GM12878 (cell line): ENCODE results near the gene PKN3. TPM values are rescaled to one million over a fixed set of nuclear protein-coding genes. Genes with fewer than 3 reads are reported as not detected.

ENCODE experiments used
- ATAC-seq: fragments of 200-7000 bp; cut with Tn5 transposase; 3 replicates; pipeline ENCODE4 v1.9.1; 2020; ENCODE audit warnings: mild to moderate bottlenecking, moderate library complexity
- BruUV-seq: library from RNA; stranded (reverse); fragments of 400-500 nt; replicated peaks from 2 replicates; lab custom pipeline; 2021; lab: Mats Ljungman, UMichigan
- CTCF ChIA-PET: fragments of 300-600 bp; sonication (Branson Sonifier 250); formaldehyde crosslinking; extraction: SDS; loops from one replicate; lab custom pipeline; 2021; ENCODE audit warnings: inconsistent platforms; lab: Yijun Ruan, JAX
- POLR2A ChIA-PET: fragments of 350-600 bp; formaldehyde crosslinking; extraction: SDS; loops from one replicate; lab custom pipeline; 2021; ENCODE audit warnings: inconsistent platforms; lab: Charles Lee
- RAD21 ChIA-PET: fragments of 300-600 bp; sonication (Branson Sonifier 250); formaldehyde crosslinking; loops from one replicate; lab custom pipeline; 2023; ENCODE audit warnings: antibody characterized with exemption; ENCODE audit not compliant: unreplicated experiment; lab: Charles Lee
- SMC1A ChIA-PET: fragments of 300-600 bp; sonication (Branson Sonifier 250); formaldehyde crosslinking; loops from one replicate; lab custom pipeline; 2023; ENCODE audit not compliant: unreplicated experiment, uncharacterized antibody; lab: Charles Lee
- DNase-seq: peaks from one replicate; pipeline ENCODE4 v3.0.0-alpha.2; 2011; ENCODE audit warnings: low read depth, low spot score
- FAIRE-seq: peaks from 3 replicates; lab custom pipeline; 2011; peaks lifted over from hg19 to GRCh38; lab: Jason Lieb, UNC
- H2AFZ ChIP-seq: 2 replicates; pipeline ENCODE4 v1.6.0; 2011; ENCODE audit warnings: low read depth, low read length, control low read depth; ENCODE audit not compliant: control insufficient read depth
- H3K27ac ChIP-seq: 2 replicates; pipeline ENCODE4 v1.5.1; 2011; ENCODE audit warnings: control low read depth; ENCODE audit not compliant: control insufficient read depth, insufficient read depth
- H3K27me3 ChIP-seq, 2 experiments: replicated peaks in 1 of 2; 2 replicates each; pipeline versions ENCODE4 v1.6.0 to v1.6.1; 2011; ENCODE audit warnings: low read length in 1 of 2; ENCODE audit not compliant: control insufficient read depth in 2 of 2, insufficient read depth in 2 of 2
- H3K36me3 ChIP-seq, 2 experiments: 2 replicates each; pipeline ENCODE4 v1.5.1; 2011; ENCODE audit warnings: low read length in 1 of 2; ENCODE audit not compliant: control insufficient read depth in 2 of 2, insufficient read depth in 2 of 2
- H3K4me1 ChIP-seq: 2 replicates; pipeline ENCODE4 v1.6.1; 2011; ENCODE audit warnings: mild to moderate bottlenecking, low read length, moderate library complexity, mixed read lengths; ENCODE audit not compliant: control insufficient read depth, insufficient read depth
- H3K4me2 ChIP-seq: 2 replicates; pipeline ENCODE4 v1.6.0; 2011; ENCODE audit warnings: control low read depth; ENCODE audit not compliant: control insufficient read depth, insufficient read depth
- H3K4me3 ChIP-seq: fragments of 200-600 bp; sonication (generic); 2 replicates; pipeline ENCODE4 v1.5.1; 2016
- H3K79me2 ChIP-seq: 2 replicates; pipeline ENCODE4 v1.6.0; 2011; ENCODE audit warnings: low read length; ENCODE audit not compliant: control insufficient read depth, insufficient read depth
- H3K9ac ChIP-seq: 2 replicates; pipeline ENCODE4 v1.8.0; 2011; ENCODE audit warnings: low read length, control low read depth, mixed read lengths; ENCODE audit not compliant: control insufficient read depth, insufficient read depth
- H3K9me3 ChIP-seq: replicated peaks from 3 replicates; pipeline ENCODE4 v1.5.1; 2011; ENCODE audit warnings: mild to moderate bottlenecking, low read length; ENCODE audit not compliant: control insufficient read depth, insufficient read depth
- H4K20me1 ChIP-seq: 2 replicates; pipeline ENCODE4 v1.6.0; 2011; ENCODE audit not compliant: control insufficient read depth, insufficient read depth
- BCL11A ChIP-seq: IDR thresholded peaks from 2 replicates; pipeline ENCODE4 v1.6.1; 2011; ENCODE audit warnings: low read depth, low read length
- BRCA1 ChIP-seq: IDR thresholded peaks from 2 replicates; pipeline ENCODE4 v1.6.1; 2011; ENCODE audit warnings: low read depth, low read length, improper control_type of control experiment
- CHD1 ChIP-seq: IDR thresholded peaks from 2 replicates; pipeline ENCODE4 v1.6.1; 2012; ENCODE audit warnings: low read depth, low read length, improper control_type of control experiment
- IKZF1 ChIP-seq: fragments of 450-650 bp; conservative IDR thresholded peaks from 2 replicates; pipeline ENCODE4 v1.6.1; 2017; ENCODE audit warnings: antibody characterized with exemption, mild to moderate bottlenecking
- MEF2A ChIP-seq: IDR thresholded peaks from 2 replicates; pipeline ENCODE4 v1.6.1; 2011; ENCODE audit warnings: low read depth, mild to moderate bottlenecking, low read length, moderate library complexity; ENCODE audit not compliant: insufficient read depth
- NBN ChIP-seq: fragments of 450-650 bp; IDR thresholded peaks from 2 replicates; pipeline ENCODE4 v1.6.1; 2016
- NFYA ChIP-seq: IDR thresholded peaks from 2 replicates; pipeline ENCODE4 v1.6.1; 2011; ENCODE audit warnings: low read depth, mild to moderate bottlenecking, low read length, improper control_type of control experiment, borderline replicate concordance
- NR2F1 ChIP-seq: fragments of 450-650 bp; conservative IDR thresholded peaks from 2 replicates; pipeline ENCODE4 v1.6.1; 2017; ENCODE audit warnings: mild to moderate bottlenecking
- REST ChIP-seq: IDR thresholded peaks from 2 replicates; pipeline ENCODE4 v1.6.1; 2012; ENCODE audit warnings: mild to moderate bottlenecking, low read depth, low read length
- SKIL ChIP-seq: fragments of 450-650 bp; IDR thresholded peaks from 2 replicates; pipeline ENCODE4 v1.6.1; 2017; ENCODE audit warnings: mild to moderate bottlenecking, low read depth, inconsistent platforms; ENCODE audit not compliant: poor library complexity, severe bottlenecking
- WRNIP1 ChIP-seq: IDR thresholded peaks from 2 replicates; pipeline ENCODE4 v1.6.1; 2011; ENCODE audit warnings: low read depth, low read length, improper control_type of control experiment, borderline replicate concordance
- ZBTB33 ChIP-seq: fragments of 450-650 bp; IDR thresholded peaks from 2 replicates; pipeline ENCODE4 v1.6.1; 2017; ENCODE audit warnings: mild to moderate bottlenecking
- ZBTB40 ChIP-seq: fragments of 450-650 bp; IDR thresholded peaks from 2 replicates; pipeline ENCODE4 v1.6.1; 2016; ENCODE audit warnings: mild to moderate bottlenecking, moderate library complexity, borderline replicate concordance
- WGBS: methylation state at CpG from one replicate; pipeline ENCODE4 v1.1.6; 2016; ENCODE audit warnings: low lambda C conversion rate; ENCODE audit not compliant: insufficient replicate concordance, insufficient coverage; ENCODE audit errors: missing lambda C conversion rate; 5-methylcytosine and 5-hydroxymethylcytosine counted together
- in situ Hi-C: fragments of 300-500 bp; cut with MboI; formaldehyde crosslinking; loops from 9 replicates; pipeline ENCODE4 v1.14.3; 2018; ENCODE audit warnings: mixed read lengths
- intact Hi-C: fragments of 100-400 bp; cut with micrococcal nuclease; formaldehyde crosslinking; loops from one replicate; pipeline ENCODE4 v1.14.2; 2022; ENCODE audit not compliant: unreplicated experiment
- polyA plus RNA-seq, 11 experiments: library from polyadenylated mRNA; depleted of rRNA in 4 of 11; unstranded in 6 of 11; stranded (reverse) in 5 of 11; fragments of >200 nt; fragmentation: Nextera tagmentation in 4 of 11; fragmentation: Illumina TruSeq in 1 of 11; extraction: Ambion mirVana in 4 of 11; extraction: Trizol in 1 of 11; gene quantifications; 1 replicate in 1 of 11; 2 replicates in 10 of 11; pipeline versions ENCODE4 v1.2.1 to v1.2.3, GENCODE V29; 2011 to 2016; ENCODE audit warnings: inconsistent platforms in 2 of 11, missing spikeins in 2 of 11, low read depth in 1 of 11
- total RNA-seq, 4 experiments: library from RNA; depleted of rRNA in 3 of 4; stranded (reverse); fragments of >200 nt in 3 of 4; fragmentation: Illumina TruSeq in 1 of 4; extraction: Trizol in 1 of 4; gene quantifications; 2 replicates each; pipeline versions ENCODE4 v1.2.1 to v1.2.3, GENCODE V29; 2013 to 2021

Gene PKN3
- total and polyA plus RNA-seq, 10 of the 15 experiments (the other 5 are each of a cell fraction or from before 2014, with no cell fraction given), result 0.35 to 11.0 (median 3.3) TPM

GRCh38 chr9:128707446-128707845 lies 5.1 kb downstream of the PKN3 start:
- no peak for ATAC-seq
- Histone ChIP-seq H3K4me3 (no peak overlapping the region), H3K27ac (no peak overlapping the region), H4K20me1 (no peaks in the 10 kb centered on the region), H3K9ac (no peak overlapping the region), H3K36me3 (no peaks in the 10 kb centered on the region), H3K4me1 (no peaks in the 10 kb centered on the region), H2AFZ (no peak overlapping the region), H3K79me2 (no peaks in the 10 kb centered on the region), H3K4me2 (no peak overlapping the region), H3K9me3 (no peaks in the 10 kb centered on the region), H3K27me3 (no peaks in the 10 kb centered on the region)
- no peak for FAIRE-seq
- 83% methylated on average over 8 of the region's 8 CpGs for WGBS
- no TSS peak for BruUV-seq
- CTCF ChIA-PET, result interaction anchor here (1.0 to 1.3 kb wide), 2 partner anchors 69 to 96 kb away, joined by 3 read pairs; no protein-coding TSS in a partner anchor
- SMC1A ChIA-PET, result no interaction called here
- RAD21 ChIA-PET, result no interaction called here
- POLR2A ChIA-PET, result interaction anchor here (0.6 to 1.8 kb wide), 3 partner anchors 12 to 64 kb away, joined by 3 to 4 read pairs (median 4); no protein-coding TSS in a partner anchor
- intact Hi-C loops (no loop called here), in situ Hi-C loops (no loop called here)
- DNase-seq, result no peak
- TF ChIP-seq NFYA, result no peak
- TF ChIP-seq NBN, result no peak
- TF ChIP-seq MEF2A, result no peak
- no peak for TF ChIP-seq ZBTB40
- no peak for TF ChIP-seq ZBTB33
- no peak for TF ChIP-seq REST
- no peak for TF ChIP-seq WRNIP1
- TF ChIP-seq CHD1, result no peak
- TF ChIP-seq BCL11A, result no peak
- no peak for TF ChIP-seq IKZF1
- no peak for TF ChIP-seq SKIL
- no peak for TF ChIP-seq NR2F1
- no peak for TF ChIP-seq BRCA1
